NB4 (cell line): Measurements from ENCODE around the gene CBLB.

Experiments
- DNase-seq: peaks from one replicate; pipeline ENCODE4 v3.0.0; 2010; ENCODE audit warnings: low read depth
- H3K4me3 ChIP-seq: one replicate; pipeline ENCODE4 v1.5.1; 2011; ENCODE audit warnings: mild to moderate bottlenecking, low read depth, low read length, moderate library complexity
- MYC ChIP-seq: IDR thresholded peaks from 2 replicates; pipeline ENCODE4 v1.6.1; 2011; ENCODE audit warnings: low read depth, low read length
- POLR2A ChIP-seq: IDR thresholded peaks from 2 replicates; pipeline ENCODE4 v1.6.1; 2011; ENCODE audit warnings: mild to moderate bottlenecking; ENCODE audit not compliant: insufficient read length; ENCODE audit errors: extremely low read depth
- TF ChIP-seq, protein P1 (sequence below): IDR thresholded peaks from one replicate; pipeline ENCODE4 v1.5.1; 2012; ENCODE audit warnings: low read depth, low read length
- TF ChIP-seq, protein P2 (sequence below): IDR thresholded peaks from 2 replicates; pipeline ENCODE4 v1.6.1; 2011; ENCODE audit warnings: low read depth, low read length

The CBLB gene

DNA sequence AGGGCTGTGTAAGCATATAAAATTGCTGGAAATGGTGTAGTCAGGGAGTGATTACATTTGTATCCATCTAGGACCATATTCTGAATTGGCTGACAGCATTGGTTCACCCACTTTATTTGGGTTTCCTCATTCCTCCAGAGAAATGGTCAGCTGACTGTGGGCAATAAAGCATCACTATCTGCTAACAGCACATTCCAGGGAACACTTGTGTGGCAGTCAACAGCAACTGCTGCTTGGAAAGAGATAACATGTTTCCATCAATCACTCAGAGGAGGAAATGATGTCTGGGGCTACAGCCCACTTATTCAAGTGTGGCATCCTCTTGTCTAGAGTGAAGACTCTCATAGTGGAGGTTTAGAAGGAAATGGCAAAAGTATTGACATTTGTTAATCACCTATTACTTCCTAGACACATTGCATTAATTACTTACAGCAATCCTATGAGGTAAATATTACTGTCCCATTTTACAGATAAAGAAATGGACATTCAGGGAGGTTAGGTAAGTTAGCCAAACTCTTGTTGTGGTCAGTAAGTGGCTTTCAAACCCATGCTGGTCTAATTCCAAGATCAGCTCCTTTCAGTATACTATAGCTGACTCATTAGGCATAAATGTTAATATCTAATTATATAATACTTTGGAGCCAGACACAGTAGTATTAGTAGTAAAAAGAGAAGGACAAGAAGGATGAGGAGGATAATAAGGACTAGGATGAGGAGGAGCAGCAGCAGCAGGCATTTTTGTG, 254.4 kb downstream of the CBLB start:
- no peak for DNase-seq
- no peak overlapping the region for H3K4me3 ChIP-seq
- TF ChIP-seq, protein P1, sequence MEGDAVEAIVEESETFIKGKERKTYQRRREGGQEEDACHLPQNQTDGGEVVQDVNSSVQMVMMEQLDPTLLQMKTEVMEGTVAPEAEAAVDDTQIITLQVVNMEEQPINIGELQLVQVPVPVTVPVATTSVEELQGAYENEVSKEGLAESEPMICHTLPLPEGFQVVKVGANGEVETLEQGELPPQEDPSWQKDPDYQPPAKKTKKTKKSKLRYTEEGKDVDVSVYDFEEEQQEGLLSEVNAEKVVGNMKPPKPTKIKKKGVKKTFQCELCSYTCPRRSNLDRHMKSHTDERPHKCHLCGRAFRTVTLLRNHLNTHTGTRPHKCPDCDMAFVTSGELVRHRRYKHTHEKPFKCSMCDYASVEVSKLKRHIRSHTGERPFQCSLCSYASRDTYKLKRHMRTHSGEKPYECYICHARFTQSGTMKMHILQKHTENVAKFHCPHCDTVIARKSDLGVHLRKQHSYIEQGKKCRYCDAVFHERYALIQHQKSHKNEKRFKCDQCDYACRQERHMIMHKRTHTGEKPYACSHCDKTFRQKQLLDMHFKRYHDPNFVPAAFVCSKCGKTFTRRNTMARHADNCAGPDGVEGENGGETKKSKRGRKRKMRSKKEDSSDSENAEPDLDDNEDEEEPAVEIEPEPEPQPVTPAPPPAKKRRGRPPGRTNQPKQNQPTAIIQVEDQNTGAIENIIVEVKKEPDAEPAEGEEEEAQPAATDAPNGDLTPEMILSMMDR: no peak
- TF ChIP-seq, protein P2, sequence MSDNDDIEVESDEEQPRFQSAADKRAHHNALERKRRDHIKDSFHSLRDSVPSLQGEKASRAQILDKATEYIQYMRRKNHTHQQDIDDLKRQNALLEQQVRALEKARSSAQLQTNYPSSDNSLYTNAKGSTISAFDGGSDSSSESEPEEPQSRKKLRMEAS: no peak
- TF ChIP-seq MYC (no peak), POLR2A (no peak)

DNA sequence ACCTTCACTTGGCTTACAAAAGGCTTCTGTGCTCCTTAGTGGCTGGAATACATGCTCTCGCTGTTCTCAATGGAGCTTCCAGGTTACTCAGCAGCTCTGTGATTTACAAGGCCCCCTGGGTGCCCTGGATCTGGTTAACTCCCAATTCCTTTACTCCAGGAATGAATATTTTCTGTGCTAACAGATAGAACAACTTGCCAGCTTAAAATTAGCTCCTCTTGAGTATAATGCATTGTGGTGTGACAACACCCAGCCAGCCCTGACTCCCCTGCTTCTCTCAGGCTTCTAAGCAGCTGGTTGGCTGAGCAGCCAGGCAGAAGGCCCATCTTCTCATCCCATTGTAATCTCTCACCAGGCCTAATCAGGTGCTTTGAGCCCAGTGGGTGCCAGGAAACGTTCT, 255.7 kb downstream of the CBLB start:
- TF ChIP-seq, protein P1: no peak
- no peak for TF ChIP-seq MYC
- TF ChIP-seq, protein P2: no peak
- no peak for TF ChIP-seq POLR2A

GRCh38 chr3:105611304-105612192, 257.3 kb downstream of the CBLB start:
- no peak for DNase-seq
- TF ChIP-seq, protein P1: no peak
- TF ChIP-seq MYC: no peak
- TF ChIP-seq, protein P2: no peak
- no peak for TF ChIP-seq POLR2A
- H3K4me3 ChIP-seq: no peak overlapping the region

More for the DNA sequence above, 255.7 kb downstream of the CBLB start:
- H3K4me3 ChIP-seq: no peak overlapping the region
- no peak for DNase-seq

DNA sequence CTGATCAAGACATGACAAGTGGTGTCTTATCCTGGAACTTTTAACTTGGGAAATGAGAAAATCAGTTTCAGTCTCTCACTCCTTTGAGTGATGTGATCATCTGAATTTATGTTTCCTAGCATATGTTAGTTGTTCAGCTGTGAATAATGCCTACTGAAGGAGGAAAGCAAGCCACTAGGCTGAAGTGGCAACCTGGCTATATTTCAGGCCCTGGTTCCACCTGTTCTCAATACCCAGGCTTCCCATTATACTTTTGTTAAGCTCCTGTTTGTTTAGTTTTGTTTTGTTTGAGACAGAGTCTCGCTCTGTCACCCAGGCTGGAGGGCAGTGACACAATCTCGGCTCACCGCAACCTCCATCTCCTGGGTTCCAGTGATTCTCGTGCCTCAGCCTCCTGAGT, 258.3 kb downstream of the CBLB start:
- DNase-seq: no peak
- TF ChIP-seq, protein P1: no peak
- TF ChIP-seq, protein P2: no peak
- TF ChIP-seq POLR2A (no peak), MYC (no peak)
- no peak overlapping the region for H3K4me3 ChIP-seq

DNA sequence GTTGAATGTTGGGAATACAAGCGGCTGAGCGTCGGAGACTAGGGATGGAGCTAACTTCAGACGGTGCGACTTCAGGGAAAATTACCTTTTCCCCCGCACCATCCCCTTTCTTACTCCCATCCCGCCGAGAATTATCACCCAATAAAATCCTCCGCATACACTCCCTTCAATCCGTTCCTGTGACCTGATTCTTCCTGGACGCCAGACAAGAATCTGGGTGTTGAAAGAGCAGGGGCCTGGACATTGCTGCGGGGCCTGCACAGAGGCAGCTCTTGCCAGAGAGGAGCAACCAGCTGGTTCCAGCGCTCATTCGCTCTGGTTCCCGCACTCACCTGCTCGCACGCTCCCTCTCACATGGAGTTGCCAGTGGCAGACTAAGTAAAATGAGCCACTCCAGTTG, 260.2 kb downstream of the CBLB start:
- DNase-seq: no peak
- TF ChIP-seq POLR2A: no peak
- TF ChIP-seq, protein P2: no peak
- TF ChIP-seq, protein P1: no peak
- TF ChIP-seq MYC: no peak
- H3K4me3 ChIP-seq: no peak overlapping the region
